K562 (cell line): ENCODE measurements around the gene SLC22A1. TPM values are rescaled to one million over a fixed set of nuclear protein-coding genes. Genes with fewer than 3 reads are reported as not detected.

Experiments used
- FOXA1 ChIP-seq: fragments of 450-650 bp; IDR thresholded peaks from 2 replicates; pipeline ENCODE4 v1.6.1; 2016; ENCODE audit warnings: mild to moderate bottlenecking, borderline replicate concordance
- FOXP4 ChIP-seq: sonication (generic); formaldehyde crosslinking; IDR thresholded peaks from 2 replicates; pipeline ENCODE4 v1.8.0; 2022; ENCODE audit warnings: mild to moderate bottlenecking, missing genetic modification reagents, borderline replicate concordance
- NEUROD1 ChIP-seq: fragments of 150-350 bp; IDR thresholded peaks from 2 replicates; pipeline ENCODE4 v1.6.1; 2014; ENCODE audit warnings: borderline replicate concordance, low read length, low read depth; ENCODE audit not compliant: partially characterized antibody
- PRMT5 ChIP-seq: sonication (generic); formaldehyde crosslinking; IDR thresholded peaks from 2 replicates; pipeline ENCODE4 v1.5.0; 2020; ENCODE audit warnings: missing genetic modification reagents
- ZNF12 ChIP-seq: sonication (generic); formaldehyde crosslinking; IDR thresholded peaks from 2 replicates; pipeline ENCODE4 v1.4.0; 2020; ENCODE audit warnings: mild to moderate bottlenecking, missing genetic modification reagents
- ZNF431 ChIP-seq: sonication (generic); formaldehyde crosslinking; IDR thresholded peaks from 2 replicates; pipeline ENCODE4 v1.8.0; 2022; ENCODE audit warnings: mild to moderate bottlenecking, missing genetic modification reagents
- polyA plus RNA-seq, 8 experiments: library from polyadenylated mRNA; depleted of rRNA in 4 of 8; stranded (reverse) in 5 of 8; unstranded in 3 of 8; fragments of >200 nt; fragmentation: Nextera tagmentation in 2 of 8; fragmentation: Illumina TruSeq in 1 of 8; extraction: Ambion mirVana in 2 of 8; extraction: Trizol in 1 of 8; gene quantifications; 2 replicates each; pipeline versions ENCODE4 v1.2.1 to v1.2.3, GENCODE V29; 2011 to 2014; ENCODE audit warnings: inconsistent platforms in 1 of 8, missing spikeins in 1 of 8
- total RNA-seq, 7 experiments: library from RNA; depleted of rRNA in 6 of 7; stranded (reverse); fragments of >200 nt in 6 of 7; fragmentation: Illumina TruSeq in 2 of 7; extraction: Trizol in 2 of 7; gene quantifications; 2 replicates each; pipeline versions ENCODE4 v1.2.1 to v1.2.3, GENCODE V29; 2011 to 2021; ENCODE audit warnings: low replicate concordance in 1 of 7
- TF ChIP-seq, protein P1 (sequence below), 2 experiments: fragments of 200-800 bp in 1 of 2; sonication (Bioruptor generic) in 1 of 2; sonication (generic) in 1 of 2; formaldehyde crosslinking in 1 of 2; IDR thresholded peaks in 1 of 2; conservative IDR thresholded peaks in 1 of 2; 2 replicates each; pipeline versions ENCODE4 v1.5.0 to v1.6.1; 2016 to 2020; ENCODE audit warnings: missing compliant biosample characterization in 1 of 2, missing genetic modification characterization in 1 of 2, missing genetic modification reagents in 1 of 2

The SLC22A1 gene
- total and polyA plus RNA-seq, 9 of the 15 experiments (the other 6 are each of a cell fraction or from before 2014, with no cell fraction given): 0.11 to 0.60 (median 0.26) TPM; not detected in 4

DNA sequence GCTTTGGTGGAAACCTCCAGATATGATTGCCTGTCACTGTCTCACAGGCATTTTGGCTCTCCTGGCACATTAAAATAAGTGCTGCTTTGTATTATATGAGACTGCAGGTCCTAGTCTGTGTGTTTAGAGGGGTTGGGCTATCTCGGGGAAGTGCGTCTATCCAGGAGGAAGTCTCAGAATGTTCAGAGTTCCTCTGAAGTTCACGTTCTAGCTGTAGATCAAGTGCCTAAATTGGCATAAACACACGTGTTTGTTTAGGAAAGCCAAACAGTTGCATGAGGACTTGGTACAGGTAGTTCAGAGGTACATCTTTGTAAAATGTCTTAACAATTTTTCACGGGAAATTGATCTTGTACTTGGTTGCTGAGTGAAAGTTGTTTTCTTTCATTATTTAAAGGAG lies 36.4 kb upstream of the SLC22A1 start (continued):
- TF ChIP-seq, protein P1, sequence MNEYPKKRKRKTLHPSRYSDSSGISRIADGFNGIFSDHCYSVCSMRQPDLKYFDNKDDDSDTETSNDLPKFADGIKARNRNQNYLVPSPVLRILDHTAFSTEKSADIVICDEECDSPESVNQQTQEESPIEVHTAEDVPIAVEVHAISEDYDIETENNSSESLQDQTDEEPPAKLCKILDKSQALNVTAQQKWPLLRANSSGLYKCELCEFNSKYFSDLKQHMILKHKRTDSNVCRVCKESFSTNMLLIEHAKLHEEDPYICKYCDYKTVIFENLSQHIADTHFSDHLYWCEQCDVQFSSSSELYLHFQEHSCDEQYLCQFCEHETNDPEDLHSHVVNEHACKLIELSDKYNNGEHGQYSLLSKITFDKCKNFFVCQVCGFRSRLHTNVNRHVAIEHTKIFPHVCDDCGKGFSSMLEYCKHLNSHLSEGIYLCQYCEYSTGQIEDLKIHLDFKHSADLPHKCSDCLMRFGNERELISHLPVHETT (CRISPR knock-in tag; conservative IDR thresholded peaks at IDR 0.05 in 1 of 2, IDR thresholded peaks at IDR 0.05 in 1 of 2): no peak
- no peak for TF ChIP-seq ZNF431 (CRISPR knock-in tag)
- no peak for TF ChIP-seq FOXA1
- no peak for TF ChIP-seq ZNF12 (CRISPR knock-in tag)
- no peak for TF ChIP-seq FOXP4 (CRISPR knock-in tag)
- no peak for TF ChIP-seq PRMT5
- no peak for TF ChIP-seq NEUROD1
